Measurements from ENCODE around the gene ROBO2.

ROBO2 gene

DNA sequence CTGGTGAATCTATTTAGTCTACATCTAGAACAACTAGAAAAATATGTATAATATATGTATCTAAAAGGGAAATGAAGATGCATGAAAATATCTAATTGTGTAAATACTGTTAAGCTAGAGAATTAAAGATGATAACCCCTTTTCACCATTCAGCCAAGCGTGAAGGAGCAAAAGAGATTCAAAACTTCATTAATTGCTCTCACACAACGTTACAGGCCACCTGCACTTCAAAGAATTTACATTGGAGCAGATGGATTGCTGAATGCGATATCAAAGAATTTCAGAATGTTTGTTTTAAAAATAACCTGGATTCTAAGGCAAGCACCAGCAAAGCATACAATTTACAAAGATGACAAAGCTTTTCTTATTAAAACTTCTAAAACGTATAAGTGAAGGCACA lies 243.2 kb downstream of the ROBO2 start:
- ChIA-PET CTCF (no interaction called here), POLR2A (ENCODE audit: low non-redundant PET) (no interaction called here)
- DNase-seq (ENCODE audit: low spot score) = no peak
- no peak overlapping the region for H3K27ac ChIP-seq
- TF ChIP-seq, protein P1, sequence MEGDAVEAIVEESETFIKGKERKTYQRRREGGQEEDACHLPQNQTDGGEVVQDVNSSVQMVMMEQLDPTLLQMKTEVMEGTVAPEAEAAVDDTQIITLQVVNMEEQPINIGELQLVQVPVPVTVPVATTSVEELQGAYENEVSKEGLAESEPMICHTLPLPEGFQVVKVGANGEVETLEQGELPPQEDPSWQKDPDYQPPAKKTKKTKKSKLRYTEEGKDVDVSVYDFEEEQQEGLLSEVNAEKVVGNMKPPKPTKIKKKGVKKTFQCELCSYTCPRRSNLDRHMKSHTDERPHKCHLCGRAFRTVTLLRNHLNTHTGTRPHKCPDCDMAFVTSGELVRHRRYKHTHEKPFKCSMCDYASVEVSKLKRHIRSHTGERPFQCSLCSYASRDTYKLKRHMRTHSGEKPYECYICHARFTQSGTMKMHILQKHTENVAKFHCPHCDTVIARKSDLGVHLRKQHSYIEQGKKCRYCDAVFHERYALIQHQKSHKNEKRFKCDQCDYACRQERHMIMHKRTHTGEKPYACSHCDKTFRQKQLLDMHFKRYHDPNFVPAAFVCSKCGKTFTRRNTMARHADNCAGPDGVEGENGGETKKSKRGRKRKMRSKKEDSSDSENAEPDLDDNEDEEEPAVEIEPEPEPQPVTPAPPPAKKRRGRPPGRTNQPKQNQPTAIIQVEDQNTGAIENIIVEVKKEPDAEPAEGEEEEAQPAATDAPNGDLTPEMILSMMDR (conservative IDR thresholded peaks at IDR 0.05; ENCODE audit: low read depth) = no peak

DNA sequence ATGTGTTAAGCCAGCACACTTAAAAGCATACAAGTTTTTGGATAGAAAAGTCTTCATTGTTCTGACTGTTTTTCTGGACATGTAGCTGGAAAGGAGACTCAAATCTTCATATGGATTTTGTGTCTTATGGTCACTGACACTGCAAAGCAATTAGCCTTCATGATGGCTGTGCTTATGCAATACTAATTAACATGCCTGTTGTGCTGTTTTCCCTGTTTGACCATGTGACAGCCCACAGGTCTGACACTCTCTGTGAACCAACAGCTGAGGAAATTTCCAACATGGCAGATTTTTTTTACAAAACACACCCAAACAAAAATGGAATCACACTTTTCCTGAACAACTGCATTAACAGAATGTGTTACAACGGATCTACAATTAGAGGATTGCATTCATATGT lies 248.4 kb downstream of the ROBO2 start:
- no peak overlapping the region for H3K27ac ChIP-seq
- ChIA-PET CTCF (no interaction called here), POLR2A (ENCODE audit: low non-redundant PET) (no interaction called here)
- TF ChIP-seq, protein P1 (conservative IDR thresholded peaks at IDR 0.05; ENCODE audit: low read depth) = no peak
- DNase-seq (ENCODE audit: low spot score) = no peak

DNA sequence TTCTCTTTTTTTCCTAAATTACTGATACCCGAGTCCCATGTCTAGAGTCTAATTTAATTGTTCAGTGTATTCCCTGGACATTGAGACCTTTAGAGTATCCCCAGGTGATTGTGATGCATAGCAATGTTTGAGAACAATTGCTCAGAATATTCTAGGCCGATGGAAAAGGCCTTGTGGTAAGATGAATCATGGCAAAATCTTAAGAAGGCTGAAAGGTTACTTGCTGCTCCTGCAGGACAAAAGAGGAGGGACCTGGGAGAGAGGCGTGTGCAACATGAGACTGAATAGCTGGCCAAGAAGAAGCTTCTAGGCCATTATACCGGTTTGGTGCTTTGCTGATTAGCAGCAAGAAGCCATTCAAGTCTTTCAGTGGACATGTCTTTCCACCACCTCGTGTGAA lies 256.6 kb downstream of the ROBO2 start:
- CTCF ChIA-PET = no interaction called here
- TF ChIP-seq, protein P1 (conservative IDR thresholded peaks at IDR 0.05; ENCODE audit: low read depth) = no peak
- DNase-seq (ENCODE audit: low spot score) = no peak
- POLR2A ChIA-PET (ENCODE audit: low non-redundant PET) = no interaction called here
- no peak overlapping the region for H3K27ac ChIP-seq

DNA sequence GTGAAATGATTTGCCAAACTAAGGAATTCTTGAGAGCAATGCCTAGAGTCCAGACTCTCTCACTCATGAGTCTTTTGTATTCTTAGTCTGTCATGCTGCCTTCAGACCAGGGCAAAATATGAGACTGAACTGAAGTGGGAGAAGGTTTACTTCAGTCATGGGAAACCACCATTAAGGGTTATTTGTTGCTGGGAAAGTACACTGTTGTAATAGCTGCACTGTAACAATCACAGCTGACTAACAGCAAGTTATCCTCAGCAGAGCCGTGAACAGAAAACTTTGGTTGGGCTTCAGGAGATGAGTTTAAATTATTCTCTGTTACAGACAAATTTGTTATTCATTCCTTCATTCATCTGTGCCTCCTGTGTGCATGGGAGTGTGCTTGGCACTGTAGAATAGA lies 258.5 kb downstream of the ROBO2 start:
- no peak overlapping the region for H3K27ac ChIP-seq
- TF ChIP-seq, protein P1 (conservative IDR thresholded peaks at IDR 0.05; ENCODE audit: low read depth) = no peak
- no peak for DNase-seq (ENCODE audit: low spot score)
- CTCF ChIA-PET = interaction anchor here (0.5 kb wide), 1 partner anchor 472 kb away, joined by 5 read pairs; no protein-coding TSS in a partner anchor
- POLR2A ChIA-PET (ENCODE audit: low non-redundant PET) = no interaction called here

- ChIA-PET POLR2A (ENCODE audit: low non-redundant PET) (no interaction called here), CTCF (no interaction called here)
- TF ChIP-seq, protein P1 (conservative IDR thresholded peaks at IDR 0.05; ENCODE audit: low read depth) = no peak
- no peak overlapping the region for H3K27ac ChIP-seq
- DNase-seq (ENCODE audit: low spot score) = no peak
Observed at GRCh38 chr3:77303955-77304699, 264.2 kb downstream of the ROBO2 start.

DNA sequence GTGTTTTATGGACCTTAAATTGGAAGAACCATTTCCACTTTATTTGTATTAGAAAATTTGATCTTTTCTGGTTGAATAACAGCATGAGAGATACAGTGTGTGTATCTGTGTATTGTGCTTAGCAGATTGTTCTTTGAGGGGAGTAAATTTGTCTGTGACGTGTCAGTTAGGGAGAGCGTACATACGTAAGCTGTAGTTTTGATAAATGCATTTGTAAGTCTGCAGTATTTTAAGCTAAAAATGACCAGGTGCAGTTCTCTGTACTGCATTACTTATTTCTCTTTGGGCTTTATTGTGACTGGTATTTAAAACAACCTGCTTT lies 264.8 kb downstream of the ROBO2 start:
- ChIA-PET POLR2A (ENCODE audit: low non-redundant PET) (no interaction called here), CTCF (no interaction called here)
- H3K27ac ChIP-seq = no peak overlapping the region
- no peak for DNase-seq (ENCODE audit: low spot score)
- TF ChIP-seq, protein P1 (conservative IDR thresholded peaks at IDR 0.05; ENCODE audit: low read depth) = no peak
